HG03575 (cell line): ENCODE results near the gene MAP4K4.

Source experiments
- ATAC-seq: cut with Tn5 transposase; IDR thresholded peaks from one replicate; pipeline ENCODE4 v1.9.1; 2021; ENCODE audit not compliant: unreplicated experiment, insufficient number of reproducible peaks, low FRiP score; ENCODE audit errors: extremely low read depth

The MAP4K4 gene

GRCh38 chr2:101821059-101821805 lies 123.7 kb downstream of the MAP4K4 start:
- ATAC-seq = no peak

GRCh38 chr2:101821828-101822458 lies 124.4 kb downstream of the MAP4K4 start:
- ATAC-seq = no peak

- no peak for ATAC-seq
Observed at GRCh38 chr2:101823347-101823791, 125.9 kb downstream of the MAP4K4 start.

GRCh38 chr2:101823859-101824258 lies 126.4 kb downstream of the MAP4K4 start:
- no peak for ATAC-seq

GRCh38 chr2:101826716-101827115 lies 129.2 kb downstream of the MAP4K4 start:
- ATAC-seq = no peak

- no peak for ATAC-seq
Observed at GRCh38 chr2:101827246-101827645, 129.7 kb downstream of the MAP4K4 start.

- no peak for ATAC-seq
Observed at GRCh38 chr2:101828257-101828656, 130.8 kb downstream of the MAP4K4 start.

GRCh38 chr2:101828673-101829334 lies 131.3 kb downstream of the MAP4K4 start:
- no peak for ATAC-seq

- ATAC-seq = no peak
Observed at GRCh38 chr2:101829429-101829828, 131.9 kb downstream of the MAP4K4 start.

- ATAC-seq = no peak
Observed at GRCh38 chr2:101830146-101830545, 132.6 kb downstream of the MAP4K4 start.

- no peak for ATAC-seq
Observed at GRCh38 chr2:101830555-101830954, 133.0 kb downstream of the MAP4K4 start.

GRCh38 chr2:101831351-101831865 lies 133.9 kb downstream of the MAP4K4 start:
- ATAC-seq = no peak

GRCh38 chr2:101832114-101832513 lies 134.6 kb downstream of the MAP4K4 start:
- no peak for ATAC-seq

GRCh38 chr2:101833890-101834523 lies 136.5 kb downstream of the MAP4K4 start:
- ATAC-seq = no peak

- ATAC-seq = no peak
Observed at GRCh38 chr2:101837354-101837753, 139.8 kb downstream of the MAP4K4 start.

- ATAC-seq = no peak
Observed at GRCh38 chr2:101841679-101842327, 144.3 kb downstream of the MAP4K4 start.

GRCh38 chr2:101842471-101842870 lies 145.0 kb downstream of the MAP4K4 start:
- no peak for ATAC-seq

- ATAC-seq = no peak
Observed at GRCh38 chr2:101843048-101843447, 145.5 kb downstream of the MAP4K4 start.

GRCh38 chr2:101843471-101843870 lies 146.0 kb downstream of the MAP4K4 start:
- no peak for ATAC-seq
